SK-N-SH (cell line): ENCODE data around the gene WDR62. TPM values are rescaled to one million over a fixed set of nuclear protein-coding genes. Genes with fewer than 3 reads are reported as not detected.

Source experiments
- CTCF ChIA-PET: fragments of 300-600, 350-600 bp; formaldehyde crosslinking; extraction: SDS; loops from one replicate; lab custom pipeline; 2021; lab: Yijun Ruan, JAX
- POLR2A ChIA-PET: fragments of 350-600 bp; sonication (Branson Sonifier 250); formaldehyde crosslinking; extraction: SDS; loops from one replicate; lab custom pipeline; 2020; ENCODE audit warnings: antibody characterized with exemption, inconsistent platforms; lab: Yijun Ruan, JAX
- DNase-seq: peaks from one replicate; pipeline ENCODE4 v3.0.0; 2012
- H2AFZ ChIP-seq: fragments of 200-600 bp; sonication (generic); 2 replicates; pipeline ENCODE4 v1.8.1; 2016; ENCODE audit warnings: antibody characterized with exemption, mild to moderate bottlenecking, low read depth
- H3F3A ChIP-seq: fragments of 200-600 bp; sonication (generic); replicated peaks from 2 replicates; pipeline ENCODE3; 2016; ENCODE audit warnings: antibody characterized with exemption, mild to moderate bottlenecking; ENCODE audit not compliant: insufficient read depth
- H3K27ac ChIP-seq, 2 experiments: fragments of 200-500 bp in 1 of 2; fragments of 200-600 bp in 1 of 2; sonication (Bioruptor generic) in 1 of 2; sonication (generic), shearing (Covaris generic) in 1 of 2; 2 replicates each; pipeline versions ENCODE4 v1.5.1 to v1.6.1; 2014 to 2016; ENCODE audit warnings: low read depth in 2 of 2, inconsistent platforms in 1 of 2, low read length in 1 of 2, mild to moderate bottlenecking in 1 of 2, mixed read lengths in 1 of 2
- H3K27me3 ChIP-seq: fragments of 200-600 bp; sonication (generic), shearing (Covaris generic); 2 replicates; pipeline ENCODE4 v1.6.1; 2016; ENCODE audit warnings: mixed run types; ENCODE audit not compliant: insufficient read depth
- H3K36me3 ChIP-seq, 2 experiments: fragments of 200-500 bp in 1 of 2; fragments of 200-600 bp in 1 of 2; sonication (Bioruptor generic) in 1 of 2; sonication (generic) in 1 of 2; replicated peaks in 1 of 2; 2 replicates each; pipeline versions ENCODE3 to v1.5.1; 2014 to 2016; ENCODE audit warnings: low read length in 1 of 2, mild to moderate bottlenecking in 1 of 2; ENCODE audit not compliant: insufficient read depth in 2 of 2, control insufficient read depth in 1 of 2
- H3K4me1 ChIP-seq, 2 experiments: fragments of 200-500 bp in 1 of 2; fragments of 200-600 bp in 1 of 2; sonication (Bioruptor generic) in 1 of 2; sonication (generic), shearing (Covaris generic) in 1 of 2; 2 replicates each; pipeline versions ENCODE4 v1.5.1 to v1.6.1; 2014 to 2016; ENCODE audit warnings: low read depth in 1 of 2, low read length in 1 of 2, mixed run types in 1 of 2; ENCODE audit not compliant: insufficient read depth in 2 of 2, control insufficient read depth in 1 of 2
- H3K4me2 ChIP-seq: fragments of 200-600 bp; sonication (generic), shearing (Covaris generic); 2 replicates; pipeline ENCODE4 v1.6.1; 2017; ENCODE audit warnings: mixed run types
- H3K4me3 ChIP-seq, 2 experiments: fragments of 200-500 bp in 1 of 2; fragments of 200-600 bp in 1 of 2; sonication (Bioruptor generic) in 1 of 2; sonication (generic), shearing (Covaris generic) in 1 of 2; 2 replicates each; pipeline versions ENCODE4 v1.5.1 to v1.8.1; 2014 to 2016; ENCODE audit warnings: low read depth in 2 of 2, inconsistent platforms in 1 of 2, low read length in 1 of 2, mild to moderate bottlenecking in 1 of 2, mixed read lengths in 1 of 2, moderate library complexity in 1 of 2
- H3K79me2 ChIP-seq: fragments of 200-600 bp; sonication (generic); 2 replicates; pipeline ENCODE4 v1.8.1; 2017; ENCODE audit warnings: mild to moderate bottlenecking; ENCODE audit not compliant: insufficient read depth
- H3K9ac ChIP-seq: fragments of 200-600 bp; sonication (generic); 2 replicates; pipeline ENCODE4 v1.6.1; 2017; ENCODE audit warnings: mixed run types
- H3K9me2 ChIP-seq: fragments of 200-600 bp; sonication (generic); 2 replicates; pipeline ENCODE4 v1.6.1; 2017; ENCODE audit warnings: mixed run types
- H3K9me3 ChIP-seq: fragments of 200-600 bp; sonication (generic); 2 replicates; pipeline ENCODE4 v1.6.1; 2017; ENCODE audit warnings: mixed run types, mild to moderate bottlenecking, moderate library complexity
- H4K20me1 ChIP-seq: fragments of 200-600 bp; sonication (generic); 2 replicates; pipeline ENCODE4 v1.6.1; 2017; ENCODE audit warnings: mild to moderate bottlenecking, mixed run types; ENCODE audit not compliant: insufficient read depth
- EP300 ChIP-seq, 2 experiments: IDR thresholded peaks; 2 replicates each; pipeline versions ENCODE4 v1.4.0 to v1.6.1; 2012; ENCODE audit warnings: borderline replicate concordance in 1 of 2, low read depth in 1 of 2, low read length in 1 of 2
- EZH2phosphoT487 ChIP-seq: fragments of 200-600 bp; sonication (generic); IDR thresholded peaks from 2 replicates; pipeline ENCODE4 v1.6.1; 2017; ENCODE audit warnings: low read depth, mixed run types, mild to moderate bottlenecking, antibody characterized with exemption, moderate library complexity, borderline replicate concordance
- FOXJ3 ChIP-seq: sonication (generic); formaldehyde crosslinking; IDR thresholded peaks from 2 replicates; pipeline ENCODE4 v1.5.1; 2020; ENCODE audit warnings: mild to moderate bottlenecking, missing genetic modification reagents
- FOXM1 ChIP-seq: IDR thresholded peaks from 2 replicates; pipeline ENCODE4 v1.4.0; 2012; ENCODE audit warnings: low read depth, mild to moderate bottlenecking
- GABPA ChIP-seq: IDR thresholded peaks from 2 replicates; pipeline ENCODE4 v1.4.0; 2012; ENCODE audit warnings: low read depth, mild to moderate bottlenecking
- GATA2 ChIP-seq: sonication (generic); formaldehyde crosslinking; IDR thresholded peaks from 2 replicates; pipeline ENCODE4 v1.5.0; 2020; ENCODE audit warnings: mild to moderate bottlenecking, missing genetic modification reagents
- IRF3 ChIP-seq: fragments of 150-350 bp; IDR thresholded peaks from 2 replicates; pipeline ENCODE4 v1.6.1; 2016; ENCODE audit warnings: mild to moderate bottlenecking, low read depth, low read length
- MAX ChIP-seq: IDR thresholded peaks from 2 replicates; pipeline ENCODE4 v1.4.0; 2012; ENCODE audit warnings: low read depth
- MEF2A ChIP-seq: IDR thresholded peaks from 2 replicates; pipeline ENCODE4 v1.4.0; 2012; ENCODE audit warnings: low read depth, borderline replicate concordance
- NRF1 ChIP-seq: IDR thresholded peaks from 2 replicates; pipeline ENCODE4 v1.6.1; 2012; ENCODE audit warnings: low read depth, mild to moderate bottlenecking, low read length
- RXRA ChIP-seq: IDR thresholded peaks from 2 replicates; pipeline ENCODE4 v1.4.0; 2012; ENCODE audit warnings: low read depth, mild to moderate bottlenecking, borderline replicate concordance
- TAF1 ChIP-seq: IDR thresholded peaks from 2 replicates; pipeline ENCODE4 v1.6.1; 2012; ENCODE audit warnings: low read depth, mild to moderate bottlenecking, low read length, moderate library complexity, borderline replicate concordance
- TEAD4 ChIP-seq: IDR thresholded peaks from 2 replicates; pipeline ENCODE4 v1.4.0; 2012; ENCODE audit warnings: mild to moderate bottlenecking, borderline replicate concordance; ENCODE audit not compliant: insufficient read depth
- USF1 ChIP-seq: IDR thresholded peaks from 2 replicates; pipeline ENCODE4 v1.4.0; 2012; ENCODE audit warnings: low read depth, borderline replicate concordance
- YY1 ChIP-seq: IDR thresholded peaks from 2 replicates; pipeline ENCODE4 v1.4.0; 2012; ENCODE audit warnings: low read depth, mild to moderate bottlenecking
- WGBS: methylation state at CpG from one replicate; pipeline ENCODE4 v1.1.6; 2017; ENCODE audit warnings: low lambda C conversion rate; 5-methylcytosine and 5-hydroxymethylcytosine counted together
- polyA plus RNA-seq, 3 experiments: library from polyadenylated mRNA; depleted of rRNA; stranded (reverse); fragments of >200 nt; gene quantifications; 2 replicates each; pipeline ENCODE4 v1.2.3, GENCODE V29; 2012
- TF ChIP-seq, protein P1 (sequence below): IDR thresholded peaks from 2 replicates; pipeline ENCODE4 v1.4.0; 2012; ENCODE audit warnings: low read depth, borderline replicate concordance

Gene WDR62
- polyA plus RNA-seq, 1 of the 3 experiments (the other 2 are of a cell fraction): 5.3 TPM

DNA sequence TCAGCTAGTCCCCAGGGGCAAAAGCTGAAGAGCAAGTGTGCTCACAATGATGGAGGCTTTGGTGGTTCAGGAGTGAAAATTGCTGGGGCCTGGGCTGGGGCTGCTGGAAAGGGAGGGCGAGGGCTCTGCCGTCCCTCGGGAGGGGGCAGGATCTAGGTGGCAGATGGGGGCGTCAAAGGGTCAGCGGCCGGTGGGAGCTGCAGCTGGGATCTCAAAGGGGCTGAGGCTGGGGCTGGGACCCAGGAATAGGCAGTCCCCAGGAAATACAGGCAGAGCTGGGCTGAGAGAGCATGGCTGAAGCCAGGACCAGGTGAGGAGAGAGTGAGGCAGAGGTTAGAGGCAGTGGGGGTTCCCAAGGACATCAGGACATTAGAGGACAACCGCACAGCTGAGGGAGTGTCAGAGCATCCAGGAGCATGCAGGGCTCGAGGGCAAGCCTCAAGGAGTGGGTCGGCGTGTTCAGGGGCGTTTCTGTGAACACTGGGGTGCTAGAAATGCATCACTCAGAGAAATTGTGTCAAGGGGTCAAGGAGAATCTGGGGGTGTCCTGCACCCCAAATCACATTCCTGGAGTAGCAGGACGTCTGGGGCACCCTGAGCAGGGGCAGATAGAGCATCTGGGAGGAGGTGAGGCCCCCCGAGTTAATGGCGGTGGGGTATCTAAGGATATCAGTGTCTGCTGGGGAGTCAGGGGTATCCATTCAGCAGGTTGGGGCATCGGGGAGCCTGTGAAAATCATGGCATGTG is 44.9 kb upstream of the WDR62 start (continued):
- TF ChIP-seq USF1: no peak
- no peak for TF ChIP-seq TEAD4
- TF ChIP-seq, protein P1, sequence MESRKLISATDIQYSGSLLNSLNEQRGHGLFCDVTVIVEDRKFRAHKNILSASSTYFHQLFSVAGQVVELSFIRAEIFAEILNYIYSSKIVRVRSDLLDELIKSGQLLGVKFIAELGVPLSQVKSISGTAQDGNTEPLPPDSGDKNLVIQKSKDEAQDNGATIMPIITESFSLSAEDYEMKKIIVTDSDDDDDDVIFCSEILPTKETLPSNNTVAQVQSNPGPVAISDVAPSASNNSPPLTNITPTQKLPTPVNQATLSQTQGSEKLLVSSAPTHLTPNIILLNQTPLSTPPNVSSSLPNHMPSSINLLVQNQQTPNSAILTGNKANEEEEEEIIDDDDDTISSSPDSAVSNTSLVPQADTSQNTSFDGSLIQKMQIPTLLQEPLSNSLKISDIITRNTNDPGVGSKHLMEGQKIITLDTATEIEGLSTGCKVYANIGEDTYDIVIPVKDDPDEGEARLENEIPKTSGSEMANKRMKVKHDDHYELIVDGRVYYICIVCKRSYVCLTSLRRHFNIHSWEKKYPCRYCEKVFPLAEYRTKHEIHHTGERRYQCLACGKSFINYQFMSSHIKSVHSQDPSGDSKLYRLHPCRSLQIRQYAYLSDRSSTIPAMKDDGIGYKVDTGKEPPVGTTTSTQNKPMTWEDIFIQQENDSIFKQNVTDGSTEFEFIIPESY: no peak

DNA sequence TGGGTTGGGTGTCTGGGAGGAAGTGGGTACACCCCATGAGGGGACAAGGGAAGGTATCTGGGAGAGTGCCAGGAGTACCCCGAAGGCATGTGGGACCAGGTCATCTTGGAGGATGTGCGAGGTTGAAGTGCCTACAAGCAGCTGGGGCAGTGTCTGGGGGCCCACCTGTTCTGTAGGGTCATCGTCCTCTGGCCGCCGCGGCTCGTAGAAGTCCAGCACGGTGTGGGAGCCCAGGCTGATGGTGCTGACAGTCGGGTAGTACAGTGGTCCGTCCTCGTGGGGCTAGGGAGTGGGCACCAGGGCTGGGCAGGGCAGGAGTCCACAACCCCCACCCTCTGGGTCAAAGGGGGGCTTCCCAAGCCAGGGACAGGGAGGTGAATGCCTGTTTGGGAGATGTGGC is 44.3 kb upstream of the WDR62 start:
- no peak overlapping the region for H3K4me2 ChIP-seq
- DNase-seq: no peak
- no peak overlapping the region for H3K9ac ChIP-seq
- CTCF ChIA-PET: no interaction called here
- over 99% methylated on average over 11 of the region's 11 CpGs for WGBS
- H3K9me2 ChIP-seq: no peaks in the 10 kb centered on the region
- H3K27ac ChIP-seq: no peak overlapping the region
- H3K27me3 ChIP-seq: no peaks in the 10 kb centered on the region
- peaks cover 8% of the 10 kb centered on the region; the same call in 1 of the 2 replicates for H3K79me2 ChIP-seq
- POLR2A ChIA-PET: no interaction called here
- peaks cover 5 to 27% of the 10 kb centered on the region in 2 experiments; a peak in 2 of 4 replicates for H3K4me1 ChIP-seq
- peaks cover 0 to 1% of the 10 kb centered on the region in 2 experiments for H3K36me3 ChIP-seq
- no peaks in the 10 kb centered on the region for H4K20me1 ChIP-seq
- no peaks in the 10 kb centered on the region for H3F3A ChIP-seq
- H2AFZ ChIP-seq: no peak overlapping the region
- no peaks in the 10 kb centered on the region for H3K9me3 ChIP-seq
- H3K4me3 ChIP-seq: no peak overlapping the region
- TF ChIP-seq IRF3 (no peak), FOXM1 (no peak), GABPA (no peak), EP300 (IDR thresholded peaks at IDR 0.05; ENCODE audit: borderline replicate concordance in 1 of 2, low read depth in 1 of 2, low read length in 1 of 2) (no peak), EZH2phosphoT487 (no peak), MAX (no peak), FOXJ3 (CRISPR knock-in tag) (no peak), NRF1 (no peak), TAF1 (no peak), MEF2A (no peak), YY1 (no peak), GATA2 (CRISPR knock-in tag) (no peak), RXRA (no peak)
